ENCODE results near the gene ZFAND2B. TPM values are rescaled to one million over a fixed set of nuclear protein-coding genes. Genes with fewer than 3 reads are reported as not detected.

Gene ZFAND2B
- total RNA-seq: 10 to 100 TPM; 59.6 to 88.5 (median 66.0) TPM
- long read RNA-seq, donor 1, transcript ZFAND2B-204 (7 exons, 886 nt): minor isoform, 11 of 96 reads
- long read RNA-seq, donor 1, transcript ZFAND2B-212 (10 exons, 1,199 nt): major isoform, 32 of 96 reads
- long read RNA-seq, donor 1, transcript ZFAND2B-201 (9 exons, 1,314 nt): minor isoform, 26 of 96 reads
- long read RNA-seq, donor 1, partial matches to known transcripts: 8 of 96 reads
- long read RNA-seq, donor 1, other reads (novel, unspliced or antisense): 12 of 96 reads
- long read RNA-seq, donor 2, transcript ZFAND2B-201 (9 exons, 1,314 nt): minor isoform, 9 of 55 reads
- long read RNA-seq, donor 2, transcript ZFAND2B-212 (10 exons, 1,199 nt): major isoform, 28 of 55 reads
- long read RNA-seq, donor 2, partial matches to known transcripts: 4 of 55 reads
- long read RNA-seq, donor 2, other reads (novel, unspliced or antisense): 8 of 55 reads

GRCh38 chr2:219206328-219207133 lies at the start of gene ZFAND2B:
ZFAND2B (plus strand) TSS chr2:219206782; CDS start chr2:219206988, 206 bp downstream.
- Histone ChIP-seq H3K4me3 (peak within 1 kb of the TSS; percentile 44), H3K36me3 (ENCODE audit: low read depth) (no peaks in the 10 kb centered on the region), H3K4me1 (ENCODE audit: low read depth) (peaks cover 14% of the 10 kb centered on the region), H3K9me3 (no peaks in the 10 kb centered on the region)
- DNase-seq (peak; percentile 97), ATAC-seq (peak; percentile 97)
- TF ChIP-seq, protein P1, sequence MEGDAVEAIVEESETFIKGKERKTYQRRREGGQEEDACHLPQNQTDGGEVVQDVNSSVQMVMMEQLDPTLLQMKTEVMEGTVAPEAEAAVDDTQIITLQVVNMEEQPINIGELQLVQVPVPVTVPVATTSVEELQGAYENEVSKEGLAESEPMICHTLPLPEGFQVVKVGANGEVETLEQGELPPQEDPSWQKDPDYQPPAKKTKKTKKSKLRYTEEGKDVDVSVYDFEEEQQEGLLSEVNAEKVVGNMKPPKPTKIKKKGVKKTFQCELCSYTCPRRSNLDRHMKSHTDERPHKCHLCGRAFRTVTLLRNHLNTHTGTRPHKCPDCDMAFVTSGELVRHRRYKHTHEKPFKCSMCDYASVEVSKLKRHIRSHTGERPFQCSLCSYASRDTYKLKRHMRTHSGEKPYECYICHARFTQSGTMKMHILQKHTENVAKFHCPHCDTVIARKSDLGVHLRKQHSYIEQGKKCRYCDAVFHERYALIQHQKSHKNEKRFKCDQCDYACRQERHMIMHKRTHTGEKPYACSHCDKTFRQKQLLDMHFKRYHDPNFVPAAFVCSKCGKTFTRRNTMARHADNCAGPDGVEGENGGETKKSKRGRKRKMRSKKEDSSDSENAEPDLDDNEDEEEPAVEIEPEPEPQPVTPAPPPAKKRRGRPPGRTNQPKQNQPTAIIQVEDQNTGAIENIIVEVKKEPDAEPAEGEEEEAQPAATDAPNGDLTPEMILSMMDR (IDR thresholded peaks at IDR 0.05): no peak
- intact Hi-C loops (cut with DNase I, micrococcal nuclease): no loop called here

DNA sequence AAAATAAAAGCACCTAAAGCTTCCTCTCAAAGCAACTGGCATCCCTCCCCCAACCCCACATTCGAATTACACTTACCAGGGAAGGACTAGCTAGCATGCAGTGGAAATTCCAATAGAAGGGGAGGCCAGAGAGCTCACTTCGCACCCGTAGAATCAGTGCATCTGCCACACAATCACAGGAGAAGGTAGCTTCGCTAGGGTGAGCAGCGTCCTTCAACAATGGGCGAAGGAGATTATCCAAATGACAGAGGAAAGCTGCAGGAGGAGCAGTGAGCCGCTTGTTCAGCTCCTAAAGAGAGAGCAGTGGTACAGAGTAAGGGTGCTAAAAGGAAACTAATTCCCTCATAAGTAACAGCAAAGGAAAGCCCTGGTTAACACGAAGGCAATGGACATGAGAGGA lies 49.2 kb upstream of the ZFAND2B start:
- no peaks in the 10 kb centered on the region for H3K36me3 ChIP-seq (ENCODE audit: low read depth)
- no peak overlapping the region for H3K4me3 ChIP-seq
- TF ChIP-seq, protein P1 (IDR thresholded peaks at IDR 0.05): no peak
- H3K9me3 ChIP-seq: no peaks in the 10 kb centered on the region
- DNase-seq (no peak), ATAC-seq (no peak)
- intact Hi-C loops (cut with DNase I, micrococcal nuclease): loop anchor here (10.0 kb wide), 2 partner anchors 103 to 123 kb away; no protein-coding TSS in a partner anchor
- peaks cover 5% of the 10 kb centered on the region for H3K4me1 ChIP-seq (ENCODE audit: low read depth)

DNA sequence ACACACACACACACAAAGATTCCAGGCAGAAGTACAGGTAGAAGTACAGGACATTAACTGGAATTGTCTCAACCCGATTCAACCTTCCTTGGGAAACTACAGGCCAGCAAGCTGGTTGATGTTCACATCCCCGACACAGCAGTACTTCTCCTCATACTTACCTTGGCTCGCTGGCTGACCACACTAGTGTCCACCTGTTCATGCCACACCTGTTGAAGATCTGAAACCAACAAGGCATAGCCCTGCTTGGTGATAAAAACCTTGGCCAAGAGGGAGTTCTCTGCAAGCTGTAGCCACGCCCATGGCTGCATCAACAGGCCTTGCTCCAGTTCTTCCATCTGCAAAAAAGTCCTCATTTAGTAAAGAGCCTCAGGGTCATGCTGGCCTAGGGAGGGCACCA lies 48.6 kb upstream of the ZFAND2B start:
- intact Hi-C loops (cut with DNase I, micrococcal nuclease): loop anchor here (10.0 kb wide), 2 partner anchors 103 to 123 kb away; no protein-coding TSS in a partner anchor
- no peaks in the 10 kb centered on the region for H3K9me3 ChIP-seq
- DNase-seq (no peak), ATAC-seq (no peak)
- H3K4me3 ChIP-seq: no peak overlapping the region
- peaks cover 5% of the 10 kb centered on the region for H3K4me1 ChIP-seq (ENCODE audit: low read depth)
- TF ChIP-seq, protein P1 (IDR thresholded peaks at IDR 0.05): no peak
- H3K36me3 ChIP-seq (ENCODE audit: low read depth): no peaks in the 10 kb centered on the region

GRCh38 chr2:219158586-219158985 lies 48.0 kb upstream of the ZFAND2B start:
- intact Hi-C loops (cut with DNase I, micrococcal nuclease): loop anchor here (10.0 kb wide), 2 partner anchors 104 to 124 kb away; no protein-coding TSS in a partner anchor
- DNase-seq (no peak), ATAC-seq (no peak)
- H3K4me3 ChIP-seq: no peak overlapping the region
- TF ChIP-seq, protein P1 (IDR thresholded peaks at IDR 0.05): no peak
- H3K36me3 ChIP-seq (ENCODE audit: low read depth): no peaks in the 10 kb centered on the region
- peaks cover 5% of the 10 kb centered on the region for H3K4me1 ChIP-seq (ENCODE audit: low read depth)
- no peaks in the 10 kb centered on the region for H3K9me3 ChIP-seq

DNA sequence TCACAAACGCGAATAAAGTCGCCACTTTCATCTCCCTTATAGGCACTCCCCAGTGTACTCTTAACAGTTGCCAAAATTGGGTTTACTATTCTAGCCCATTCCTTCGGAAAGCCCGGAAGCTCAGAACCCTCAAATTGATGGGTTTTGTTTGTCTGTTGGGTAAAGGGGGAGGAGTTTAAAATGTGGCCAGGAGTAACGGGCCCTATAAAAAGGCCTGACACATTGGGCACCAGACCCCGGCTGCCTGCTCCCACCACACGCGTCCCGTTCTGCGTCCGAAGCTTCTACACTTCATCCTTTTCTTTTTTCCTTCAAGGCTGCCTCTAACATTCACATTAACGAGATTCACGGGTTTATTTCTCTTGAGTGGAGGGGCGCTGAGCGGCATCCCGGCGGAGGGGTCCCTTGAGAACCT lies 46.8 kb upstream of the ZFAND2B start:
- DNase-seq (no peak), ATAC-seq (no peak)
- Histone ChIP-seq H3K36me3 (ENCODE audit: low read depth) (no peaks in the 10 kb centered on the region), H3K4me3 (peak overlapping the region; percentile 31), H3K9me3 (no peaks in the 10 kb centered on the region), H3K4me1 (ENCODE audit: low read depth) (peaks cover 5% of the 10 kb centered on the region)
- intact Hi-C loops (cut with DNase I, micrococcal nuclease): loop anchor here (5.0 to 10.0 kb wide), 5 partner anchors 55 to 145 kb away; partner anchors contain the start of genes ABCB6 (in 1 of the 2) and PTPRN (in 1 of the 2)
- TF ChIP-seq, protein P1 (IDR thresholded peaks at IDR 0.05): no peak
